Brain microvascular endothelial cell (primary cell): ENCODE data around the gene CERS3.

Experiments
- DNase-seq: peaks from one replicate; pipeline ENCODE4 v3.0.0-alpha.2; 2020
- H3K27ac ChIP-seq: fragments of 250-450 bp; sonication (Bioruptor Pico); 2 replicates; pipeline ENCODE4 v1.5.1; 2020; ENCODE audit warnings: mild to moderate bottlenecking, moderate library complexity
- H3K27me3 ChIP-seq: fragments of 250-450 bp; sonication (Bioruptor Pico); replicated peaks from 2 replicates; pipeline ENCODE4 v1.5.1; 2020; ENCODE audit warnings: mild to moderate bottlenecking
- H3K36me3 ChIP-seq: fragments of 250-450 bp; sonication (Bioruptor Pico); replicated peaks from 2 replicates; pipeline ENCODE4 v1.5.1; 2020; ENCODE audit warnings: mild to moderate bottlenecking
- H3K4me3 ChIP-seq: 2 replicates; pipeline ENCODE4 v1.5.1; 2011; ENCODE audit warnings: low read depth, mild to moderate bottlenecking, control low read depth, low read length, moderate library complexity
- in situ Hi-C: cut with HindIII; loops from 2 replicates; pipeline ENCODE4 v1.10.0; 2017; ENCODE audit warnings: low sequenced_read_pairs, low pct_ligation_motif_present
- TF ChIP-seq, protein P1 (sequence below): IDR thresholded peaks from 2 replicates; pipeline ENCODE4 v1.5.1; 2011; ENCODE audit warnings: low read depth, mild to moderate bottlenecking, moderate library complexity, low read length, control low read depth, inconsistent platforms; ENCODE audit errors: missing control alignments

CERS3 gene

DNA sequence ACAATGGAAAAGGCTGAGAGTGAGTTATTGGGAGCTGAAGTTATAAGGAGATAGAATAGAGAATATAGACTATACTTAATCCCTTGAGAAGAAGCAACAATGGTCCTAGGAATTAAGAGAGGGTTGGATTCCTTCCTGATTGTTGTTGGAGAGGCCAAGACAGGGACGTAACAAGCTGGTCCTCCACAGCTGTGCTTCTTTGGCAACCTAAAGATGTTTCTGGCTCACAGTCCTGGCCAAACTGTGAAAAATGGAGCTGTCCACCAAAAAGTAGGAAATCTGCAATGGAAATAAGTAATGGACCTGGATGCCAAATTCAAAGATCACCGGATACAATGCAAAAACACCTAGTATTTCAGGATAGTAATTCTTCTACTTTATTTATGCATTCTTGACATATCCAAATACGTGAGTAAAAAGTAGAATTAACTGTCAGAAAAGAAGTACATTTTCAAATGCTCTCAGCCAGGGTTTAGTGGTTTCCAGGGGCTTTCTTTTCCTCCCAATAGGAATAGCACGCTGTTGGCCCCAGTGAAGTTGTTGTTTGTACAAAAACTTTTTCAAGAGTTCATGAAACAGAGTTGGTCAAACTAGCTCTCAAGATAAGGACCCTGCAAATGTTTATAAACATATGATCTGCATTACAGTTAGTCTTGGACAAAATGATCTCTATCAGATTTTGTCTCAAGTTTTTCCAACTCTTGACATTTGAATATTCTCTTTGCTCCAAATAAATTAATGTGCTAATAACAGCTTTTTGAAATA, 28.3 kb downstream of the CERS3 start:
- in situ Hi-C loops, result no loop called here
- H3K27ac ChIP-seq, result no peak overlapping the region
- TF ChIP-seq, protein P1, sequence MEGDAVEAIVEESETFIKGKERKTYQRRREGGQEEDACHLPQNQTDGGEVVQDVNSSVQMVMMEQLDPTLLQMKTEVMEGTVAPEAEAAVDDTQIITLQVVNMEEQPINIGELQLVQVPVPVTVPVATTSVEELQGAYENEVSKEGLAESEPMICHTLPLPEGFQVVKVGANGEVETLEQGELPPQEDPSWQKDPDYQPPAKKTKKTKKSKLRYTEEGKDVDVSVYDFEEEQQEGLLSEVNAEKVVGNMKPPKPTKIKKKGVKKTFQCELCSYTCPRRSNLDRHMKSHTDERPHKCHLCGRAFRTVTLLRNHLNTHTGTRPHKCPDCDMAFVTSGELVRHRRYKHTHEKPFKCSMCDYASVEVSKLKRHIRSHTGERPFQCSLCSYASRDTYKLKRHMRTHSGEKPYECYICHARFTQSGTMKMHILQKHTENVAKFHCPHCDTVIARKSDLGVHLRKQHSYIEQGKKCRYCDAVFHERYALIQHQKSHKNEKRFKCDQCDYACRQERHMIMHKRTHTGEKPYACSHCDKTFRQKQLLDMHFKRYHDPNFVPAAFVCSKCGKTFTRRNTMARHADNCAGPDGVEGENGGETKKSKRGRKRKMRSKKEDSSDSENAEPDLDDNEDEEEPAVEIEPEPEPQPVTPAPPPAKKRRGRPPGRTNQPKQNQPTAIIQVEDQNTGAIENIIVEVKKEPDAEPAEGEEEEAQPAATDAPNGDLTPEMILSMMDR, result no peak
- no peaks in the 10 kb centered on the region for H3K27me3 ChIP-seq
- H3K36me3 ChIP-seq, result no peaks in the 10 kb centered on the region
- no peak overlapping the region for H3K4me3 ChIP-seq
- DNase-seq, result no peak

DNA sequence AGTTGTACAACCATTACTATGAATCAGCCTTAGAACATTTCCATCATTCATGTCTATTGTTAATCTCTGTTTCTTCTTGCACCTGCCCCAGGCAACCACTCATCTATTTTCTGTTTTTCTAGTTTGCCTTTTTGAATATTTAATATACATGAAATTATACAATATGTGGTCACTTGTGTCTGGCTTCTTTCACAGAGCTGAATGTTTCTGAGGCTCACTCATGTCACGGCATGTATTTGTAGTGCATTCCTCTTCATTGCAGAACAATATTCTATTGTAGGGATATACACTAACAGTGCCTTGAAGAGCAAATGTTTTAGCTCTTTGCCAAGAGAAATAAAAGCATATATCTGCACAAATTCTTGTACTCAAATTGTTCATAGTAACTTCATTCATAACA, 32.9 kb downstream of the CERS3 start:
- no peak for DNase-seq
- H3K27me3 ChIP-seq, result no peaks in the 10 kb centered on the region
- TF ChIP-seq, protein P1, result no peak
- no peaks in the 10 kb centered on the region for H3K36me3 ChIP-seq
- no peak overlapping the region for H3K4me3 ChIP-seq
- in situ Hi-C loops, result no loop called here
- no peak overlapping the region for H3K27ac ChIP-seq

DNA sequence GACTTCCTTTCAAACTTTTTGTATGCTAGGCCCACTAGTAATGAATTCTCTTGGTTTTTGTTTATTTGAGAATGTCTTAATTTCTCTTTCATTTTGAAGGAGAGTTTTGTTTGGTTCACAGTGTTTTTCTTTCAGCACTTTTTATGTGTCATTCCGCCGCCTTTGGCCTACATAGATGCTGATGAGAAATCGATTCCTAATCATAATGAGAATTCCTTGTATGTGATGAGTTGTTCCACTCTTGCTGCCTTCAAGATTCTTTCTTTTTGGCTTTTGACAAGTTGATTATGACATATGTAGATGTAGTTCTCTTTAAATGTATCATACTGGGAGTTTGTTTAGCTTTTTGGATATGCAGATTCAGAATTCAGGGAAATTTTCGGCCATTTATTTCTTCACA, 35.5 kb downstream of the CERS3 start:
- Histone ChIP-seq H3K36me3 (no peaks in the 10 kb centered on the region), H3K27me3 (no peaks in the 10 kb centered on the region), H3K27ac (no peak overlapping the region), H3K4me3 (no peak overlapping the region)
- TF ChIP-seq, protein P1, result no peak
- DNase-seq, result no peak
- in situ Hi-C loops, result no loop called here

DNA sequence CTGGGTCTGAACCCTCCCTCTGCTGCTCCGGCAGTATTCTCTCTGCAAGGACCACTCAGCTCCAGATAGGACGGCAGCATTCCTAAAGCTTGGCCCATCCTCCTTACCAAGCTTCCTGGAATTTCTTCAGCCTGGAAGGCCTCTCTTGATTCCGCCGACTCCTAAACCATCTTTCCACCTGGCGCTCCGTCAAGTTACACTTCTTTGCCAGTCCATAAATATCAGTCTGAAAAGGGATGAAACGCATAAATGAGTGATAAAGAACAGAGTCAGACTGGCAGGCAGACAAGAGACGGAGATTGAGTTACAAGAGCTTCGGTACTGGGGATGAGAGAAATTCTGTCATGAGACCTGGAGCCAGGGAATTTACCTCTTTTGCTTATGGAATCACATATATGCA, 44.3 kb downstream of the CERS3 start:
- TF ChIP-seq, protein P1, result no peak
- no peaks in the 10 kb centered on the region for H3K27me3 ChIP-seq
- in situ Hi-C loops, result no loop called here
- DNase-seq, result no peak
- H3K27ac ChIP-seq, result no peak overlapping the region
- H3K36me3 ChIP-seq, result no peaks in the 10 kb centered on the region
- H3K4me3 ChIP-seq, result no peak overlapping the region

DNA sequence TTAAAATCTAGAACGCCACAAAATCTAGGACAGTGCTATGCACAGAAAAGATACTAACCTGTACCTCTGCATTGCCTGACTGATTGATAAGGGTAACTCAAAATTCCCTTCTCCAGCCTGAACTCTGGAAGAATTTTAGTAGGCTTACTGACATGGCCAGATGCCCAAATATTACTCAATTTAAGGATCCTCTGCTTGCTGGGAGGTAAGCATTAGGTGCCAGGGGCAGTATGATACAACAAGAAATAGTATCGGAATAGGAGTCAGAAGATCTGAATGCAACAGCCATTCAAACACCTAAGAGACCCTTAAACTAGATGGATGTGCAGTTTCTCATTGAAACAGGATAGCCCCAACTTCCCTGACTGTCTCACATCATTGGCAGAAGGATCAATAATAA, 45.4 kb downstream of the CERS3 start:
- DNase-seq, result no peak
- TF ChIP-seq, protein P1, result no peak
- no peak overlapping the region for H3K4me3 ChIP-seq
- H3K27me3 ChIP-seq, result no peaks in the 10 kb centered on the region
- in situ Hi-C loops, result no loop called here
- no peaks in the 10 kb centered on the region for H3K36me3 ChIP-seq
- no peak overlapping the region for H3K27ac ChIP-seq

DNA sequence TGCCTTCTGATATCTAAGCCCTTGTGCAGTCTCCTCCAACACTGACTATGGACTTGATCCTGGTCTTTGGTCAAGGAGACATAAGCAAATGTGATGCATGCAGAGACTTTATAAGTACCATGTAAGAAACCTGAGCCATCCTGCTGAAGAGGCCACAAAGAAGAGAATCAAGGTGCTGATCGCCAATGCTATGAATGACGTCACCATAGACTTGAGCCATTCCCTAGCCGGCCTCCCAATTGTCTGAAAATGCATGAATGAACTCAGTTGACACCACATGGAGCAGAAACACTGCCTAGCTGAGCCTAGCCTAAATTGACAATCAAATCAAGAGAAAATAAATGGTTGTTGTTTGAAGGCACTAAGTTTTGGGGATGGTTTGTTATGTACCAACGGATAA, 51.9 kb downstream of the CERS3 start:
- Histone ChIP-seq H3K4me3 (no peak overlapping the region), H3K27me3 (no peaks in the 10 kb centered on the region), H3K36me3 (no peaks in the 10 kb centered on the region), H3K27ac (no peak overlapping the region)
- in situ Hi-C loops, result no loop called here
- TF ChIP-seq, protein P1, result no peak
- no peak for DNase-seq
